GM18861 (cell line): Measurements from ENCODE around the gene GGCX.
"Not testable (repeated sequence)": the region's sequence is repeated elsewhere in the genome, so short reads cannot be mapped to it uniquely, and the experiment has no call there.

Source experiments
- ATAC-seq: cut with Tn5 transposase; IDR thresholded peaks from one replicate; pipeline ENCODE4 v1.9.1; 2021; ENCODE audit not compliant: unreplicated experiment

The GGCX gene

DNA sequence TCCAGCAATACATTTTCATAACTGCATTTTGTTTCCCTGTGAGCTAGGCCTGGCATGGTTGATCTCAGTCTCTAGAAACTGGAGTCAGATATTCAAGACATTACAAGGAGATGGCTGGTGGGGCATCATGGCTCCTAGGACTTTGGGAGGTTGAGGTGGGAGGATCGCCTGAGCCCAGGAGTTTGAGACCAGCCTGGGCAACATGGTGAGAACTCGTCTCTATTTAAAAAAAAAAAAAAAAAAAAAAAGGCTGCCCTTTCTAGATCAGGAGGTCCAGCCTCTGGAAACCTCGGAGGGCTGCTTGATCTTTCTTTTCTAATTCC lies 15.7 kb upstream of the GGCX start:
- ATAC-seq: no peak

- no peak for ATAC-seq
These were observed 14.4 kb upstream of the GGCX start for GRCh38 chr2:85575739-85576138.

GRCh38 chr2:85566265-85566664 lies 5.0 kb upstream of the GGCX start:
- ATAC-seq: no peak

- no peak for ATAC-seq
These were observed 2.9 kb upstream of the GGCX start for GRCh38 chr2:85564144-85564563.

GRCh38 chr2:85560812-85561279 lies 447 bp downstream of the GGCX start:
- no peak for ATAC-seq

DNA sequence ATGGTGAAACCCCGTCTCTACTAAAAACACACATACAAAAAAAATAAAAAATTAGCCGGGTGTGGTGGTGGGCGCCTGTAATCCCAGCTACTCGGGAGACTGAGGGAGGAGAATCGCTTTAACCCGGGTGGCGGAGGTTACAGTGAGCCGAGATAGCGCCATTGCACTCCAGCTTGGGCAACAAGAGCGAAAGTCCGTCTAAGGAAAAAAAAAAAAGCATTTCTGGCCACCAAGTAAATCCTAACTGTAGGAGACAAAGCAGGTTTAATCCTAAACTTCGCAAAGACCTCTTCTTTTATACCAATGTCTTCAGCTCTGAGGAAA lies 928 bp downstream of the GGCX start:
- not testable (repeated sequence) for ATAC-seq

GRCh38 chr2:85558160-85558559 lies 3.1 kb downstream of the GGCX start:
- ATAC-seq: no peak

GRCh38 chr2:85557130-85557529 lies 4.2 kb downstream of the GGCX start:
- ATAC-seq: no peak

GRCh38 chr2:85554980-85555612 lies 6.2 kb downstream of the GGCX start:
- no peak for ATAC-seq

GRCh38 chr2:85553184-85553583 lies 8.1 kb downstream of the GGCX start:
- ATAC-seq: no peak

DNA sequence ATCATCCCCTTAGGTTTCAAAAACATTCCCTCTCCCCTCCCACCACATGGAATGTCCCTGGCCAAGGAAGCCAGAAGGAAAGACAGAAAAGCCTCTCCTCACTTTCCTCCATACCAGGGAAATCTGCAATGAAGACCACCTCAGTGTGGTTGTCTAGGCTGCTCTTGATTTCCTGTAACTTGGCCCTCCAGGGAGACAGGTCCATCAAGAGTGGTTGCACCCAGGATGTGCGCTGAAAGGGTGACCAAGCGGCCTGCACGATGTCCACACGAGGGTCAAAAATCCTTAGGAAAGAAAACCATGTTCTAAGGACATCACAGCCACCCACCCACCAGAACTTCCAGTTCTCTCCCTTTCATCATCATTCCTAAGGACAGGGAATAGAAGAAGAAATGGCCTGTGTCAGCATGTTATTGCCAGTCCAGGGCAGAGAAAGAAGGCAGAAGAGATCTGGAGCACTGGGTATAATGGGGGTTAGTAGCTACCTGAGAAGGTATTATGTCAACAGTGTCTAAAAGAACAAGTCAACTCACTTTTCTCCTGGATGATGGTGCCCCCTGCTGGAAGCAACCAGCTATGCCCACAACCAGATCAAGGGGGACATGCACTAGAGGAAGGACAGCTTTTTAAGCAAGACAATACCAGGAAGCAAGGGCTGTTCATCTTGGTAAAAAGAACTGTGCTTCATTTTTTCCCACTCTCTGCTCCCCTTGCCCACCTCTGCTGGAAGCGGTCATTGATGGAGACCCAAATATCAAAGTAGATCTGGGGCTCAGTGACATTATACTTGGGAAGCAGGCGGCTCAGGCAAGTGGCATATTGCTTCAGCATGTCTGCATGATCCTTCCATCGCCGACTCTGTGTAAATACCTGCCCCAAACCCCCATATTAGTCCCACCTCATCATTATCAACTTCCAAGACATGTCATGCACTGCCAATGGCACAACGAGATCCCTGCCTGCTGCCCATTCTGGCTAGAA lies 9.3 kb downstream of the GGCX start:
- peak; percentile 61 for ATAC-seq

DNA sequence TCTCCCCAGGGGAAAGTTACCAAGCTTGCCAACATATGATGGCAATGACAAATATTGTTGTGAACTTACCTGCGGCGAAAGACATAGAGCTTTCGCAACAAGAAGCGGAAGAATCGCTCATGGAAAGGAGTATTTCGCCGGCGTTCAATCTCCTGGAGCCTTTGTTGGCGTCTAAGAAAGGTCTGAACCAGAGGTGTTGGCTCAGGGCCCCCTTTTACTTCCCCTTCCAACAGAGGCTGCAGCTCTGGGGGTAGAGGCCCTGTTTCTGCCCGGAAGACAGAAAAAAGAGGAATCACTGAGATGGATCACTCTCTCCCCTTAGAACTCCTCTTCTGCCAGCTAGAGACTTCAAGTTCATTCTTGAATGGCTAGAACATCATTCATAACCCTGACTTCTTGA lies 10.8 kb downstream of the GGCX start:
- ATAC-seq: no peak

DNA sequence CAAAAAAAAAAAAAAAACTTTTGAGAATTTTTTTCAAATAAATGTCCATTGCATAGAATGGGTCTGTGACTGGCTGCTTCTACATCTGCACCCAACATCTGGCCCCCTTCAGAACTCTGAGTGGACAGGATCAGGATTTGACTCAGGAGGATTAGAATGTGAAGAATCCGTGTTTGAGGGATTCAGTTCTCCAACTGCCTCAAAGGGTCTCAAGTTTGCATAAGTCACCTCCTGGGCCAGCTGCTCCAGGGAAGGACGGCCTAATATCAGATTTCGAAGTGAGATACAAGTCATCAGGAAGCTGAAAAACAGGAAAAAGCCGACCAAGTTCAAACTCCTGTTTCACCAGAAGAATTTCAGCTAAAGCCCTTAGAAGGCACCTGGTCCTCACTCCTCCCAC lies 11.5 kb downstream of the GGCX start:
- ATAC-seq: no peak

GRCh38 chr2:85549095-85549494 lies 12.2 kb downstream of the GGCX start:
- no peak for ATAC-seq

- ATAC-seq: no peak
These were observed 12.7 kb downstream of the GGCX start for GRCh38 chr2:85548608-85548900.

- ATAC-seq: no peak
These were observed 13.3 kb downstream of the GGCX start for GRCh38 chr2:85547859-85548607.

GRCh38 chr2:85547089-85547858 lies 14.0 kb downstream of the GGCX start:
- ATAC-seq: no peak

DNA sequence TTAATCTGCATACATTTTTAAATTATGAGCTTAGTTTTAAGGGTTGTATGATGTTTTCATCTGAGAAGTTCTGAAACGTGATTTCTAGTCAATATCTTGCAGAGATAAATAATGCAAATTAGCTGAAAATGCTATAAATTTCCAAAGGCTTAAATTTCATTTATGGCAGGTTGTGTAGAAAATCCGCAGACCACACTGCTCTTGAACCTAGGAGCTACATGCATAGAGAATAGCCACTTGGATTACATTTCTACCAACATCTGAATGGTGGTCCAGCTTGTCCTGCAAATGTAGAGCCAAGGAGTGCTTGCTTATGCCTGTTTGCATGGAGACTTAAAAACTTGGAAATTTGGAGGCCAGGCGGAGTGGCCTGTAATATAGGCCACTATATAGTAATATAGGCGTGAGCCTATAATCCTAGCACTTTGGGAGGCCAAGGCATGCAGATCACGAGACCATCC lies 15.5 kb downstream of the GGCX start:
- ATAC-seq: no peak

GRCh38 chr2:85544915-85545779 lies 16.1 kb downstream of the GGCX start:
- not testable (repeated sequence) for ATAC-seq

DNA sequence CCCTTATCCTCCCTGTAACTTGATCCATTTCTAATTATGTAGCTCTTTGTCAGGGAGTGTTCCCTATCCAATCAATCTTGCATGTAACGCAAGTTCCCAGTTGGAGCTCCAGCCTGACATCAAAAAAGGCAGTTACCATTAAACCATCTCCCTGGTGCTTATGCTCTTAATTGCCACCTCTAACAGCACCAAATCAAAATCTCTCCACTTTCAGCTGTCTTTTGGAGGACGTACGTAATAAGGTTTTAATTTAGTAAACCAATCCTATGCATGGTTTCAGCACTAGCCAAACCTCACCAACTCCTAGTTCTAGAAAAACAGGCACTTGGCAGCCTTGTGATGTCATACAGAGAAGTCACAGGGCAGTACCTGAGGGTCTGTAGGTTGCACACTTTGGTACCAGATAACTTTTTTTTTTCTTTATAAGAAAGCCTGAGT lies 17.0 kb downstream of the GGCX start:
- not testable (repeated sequence) for ATAC-seq
